Nephron progenitor cell (in vitro differentiated cells): ENCODE data around the gene NRIP1.
A peak's percentile ranks its signal among the peaks of the same experiment; 100 is the strongest.

Source experiments
- DNase-seq: peaks from one replicate; pipeline ENCODE4 v3.0.0; 2021
- H3K27ac Mint-ChIP-seq: 2 replicates; pipeline ENCODE4 v1.8.0; 2021; ENCODE audit warnings: mild to moderate bottlenecking, moderate library complexity, mixed read lengths
- H3K27me3 Mint-ChIP-seq: 2 replicates; pipeline ENCODE4 v1.8.0; 2021; ENCODE audit warnings: mild to moderate bottlenecking, low read depth, mixed read lengths; ENCODE audit not compliant: poor library complexity
- H3K36me3 Mint-ChIP-seq: 2 replicates; pipeline ENCODE4 v1.8.0; 2021; ENCODE audit warnings: low read depth, mixed read lengths
- H3K4me1 Mint-ChIP-seq: 2 replicates; pipeline ENCODE4 v1.8.0; 2021; ENCODE audit warnings: mixed read lengths
- H3K4me3 Mint-ChIP-seq: 2 replicates; pipeline ENCODE4 v1.8.0; 2021; ENCODE audit warnings: mild to moderate bottlenecking, moderate library complexity, mixed read lengths
- H3K9me3 Mint-ChIP-seq: 2 replicates; pipeline ENCODE4 v1.8.0; 2021; ENCODE audit warnings: mild to moderate bottlenecking, moderate library complexity, mixed read lengths
- TF ChIP-seq, protein P1 (sequence below): fragments of 200-600 bp; sonication (generic); IDR thresholded peaks from 2 replicates; pipeline ENCODE4 v1.5.0; 2021; ENCODE audit warnings: antibody characterized with exemption

The NRIP1 gene

DNA sequence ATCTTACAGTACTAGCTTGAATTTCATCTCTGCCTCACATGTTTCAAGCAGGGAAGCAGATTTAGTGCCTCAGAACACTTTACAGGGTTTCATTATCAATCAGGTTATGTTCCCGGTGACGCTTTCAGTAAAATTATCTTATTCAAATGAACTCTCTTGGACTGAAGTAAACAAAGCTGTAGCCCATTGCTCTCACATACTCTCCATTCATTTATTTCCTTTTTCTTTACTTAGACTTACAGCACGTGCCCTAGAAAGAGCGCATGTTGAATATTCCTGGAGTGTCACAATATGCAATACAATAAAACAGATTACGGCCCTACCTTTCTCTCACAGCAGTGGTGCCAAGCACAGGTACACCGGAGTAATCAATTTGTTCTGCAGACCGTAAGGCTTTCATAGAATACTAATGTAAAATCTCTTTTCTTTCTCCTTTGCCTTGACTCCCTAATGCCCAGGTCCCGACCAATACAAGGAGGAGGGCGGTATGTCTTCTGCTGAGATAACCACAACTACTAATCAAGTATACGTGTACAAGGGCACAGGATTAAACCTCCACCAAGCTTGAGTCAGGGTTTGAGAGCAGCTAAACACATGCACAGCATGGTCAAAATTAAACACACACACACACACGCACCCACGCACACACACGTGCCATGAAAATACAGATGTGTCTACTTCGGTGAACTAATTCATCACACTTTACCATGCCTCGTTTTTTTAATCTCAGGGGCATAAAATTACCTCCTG lies 62.8 kb downstream of the NRIP1 start:
- no peak for DNase-seq
- H3K27me3 Mint-ChIP-seq = no peaks in the 10 kb centered on the region
- TF ChIP-seq, protein P1, sequence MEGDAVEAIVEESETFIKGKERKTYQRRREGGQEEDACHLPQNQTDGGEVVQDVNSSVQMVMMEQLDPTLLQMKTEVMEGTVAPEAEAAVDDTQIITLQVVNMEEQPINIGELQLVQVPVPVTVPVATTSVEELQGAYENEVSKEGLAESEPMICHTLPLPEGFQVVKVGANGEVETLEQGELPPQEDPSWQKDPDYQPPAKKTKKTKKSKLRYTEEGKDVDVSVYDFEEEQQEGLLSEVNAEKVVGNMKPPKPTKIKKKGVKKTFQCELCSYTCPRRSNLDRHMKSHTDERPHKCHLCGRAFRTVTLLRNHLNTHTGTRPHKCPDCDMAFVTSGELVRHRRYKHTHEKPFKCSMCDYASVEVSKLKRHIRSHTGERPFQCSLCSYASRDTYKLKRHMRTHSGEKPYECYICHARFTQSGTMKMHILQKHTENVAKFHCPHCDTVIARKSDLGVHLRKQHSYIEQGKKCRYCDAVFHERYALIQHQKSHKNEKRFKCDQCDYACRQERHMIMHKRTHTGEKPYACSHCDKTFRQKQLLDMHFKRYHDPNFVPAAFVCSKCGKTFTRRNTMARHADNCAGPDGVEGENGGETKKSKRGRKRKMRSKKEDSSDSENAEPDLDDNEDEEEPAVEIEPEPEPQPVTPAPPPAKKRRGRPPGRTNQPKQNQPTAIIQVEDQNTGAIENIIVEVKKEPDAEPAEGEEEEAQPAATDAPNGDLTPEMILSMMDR = no peak
- peaks cover 73% of the 10 kb centered on the region for H3K4me1 Mint-ChIP-seq
- H3K4me3 Mint-ChIP-seq = no peak overlapping the region
- peaks cover 50% of the 10 kb centered on the region for H3K36me3 Mint-ChIP-seq
- H3K27ac Mint-ChIP-seq = peak overlapping the region; percentile 88
- no peaks in the 10 kb centered on the region for H3K9me3 Mint-ChIP-seq

DNA sequence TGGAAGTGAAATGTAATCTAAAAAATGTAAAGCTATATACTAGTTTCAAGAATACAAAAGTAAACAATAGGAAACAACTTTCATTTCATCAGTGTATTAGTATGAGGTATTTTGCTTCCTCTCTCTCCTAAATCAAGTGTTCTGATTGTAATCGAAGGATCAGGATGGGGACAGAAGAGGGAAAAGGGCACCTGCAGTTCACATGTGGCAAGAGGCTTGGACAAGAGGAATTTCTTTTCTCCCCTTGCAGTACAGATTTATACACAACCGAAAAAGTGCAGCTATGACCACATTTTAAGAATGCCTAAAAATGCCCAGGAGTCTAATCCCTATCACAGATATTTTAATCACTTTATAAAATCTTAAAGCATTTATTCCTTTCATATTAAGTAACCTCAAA lies 63.7 kb downstream of the NRIP1 start:
- Mint-ChIP-seq H3K27me3 (no peaks in the 10 kb centered on the region), H3K9me3 (no peaks in the 10 kb centered on the region), H3K4me1 (peaks cover 63% of the 10 kb centered on the region), H3K4me3 (no peak overlapping the region), H3K36me3 (peaks cover 46% of the 10 kb centered on the region), H3K27ac (no peak overlapping the region)
- TF ChIP-seq, protein P1 = no peak
- DNase-seq = no peak

DNA sequence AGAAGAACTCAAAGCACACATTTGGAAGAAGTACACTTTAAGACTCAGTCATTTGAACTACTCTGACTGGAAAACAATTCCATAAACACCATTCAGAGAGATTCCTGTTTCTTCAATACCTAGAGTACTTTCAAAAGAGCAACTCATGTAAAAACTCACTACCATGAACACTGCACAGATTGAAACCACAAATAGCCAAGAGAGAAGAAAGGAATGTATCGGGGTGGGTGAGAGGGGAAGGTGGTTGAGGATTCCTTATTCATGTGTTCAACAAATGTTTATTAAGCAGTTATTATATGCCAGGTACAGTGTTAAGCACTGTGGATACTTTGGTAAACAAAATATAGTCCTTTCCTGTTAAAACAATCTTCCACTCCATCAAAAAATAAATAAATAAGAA lies 64.7 kb downstream of the NRIP1 start:
- Mint-ChIP-seq H3K4me3 (no peak overlapping the region), H3K27me3 (no peaks in the 10 kb centered on the region), H3K9me3 (no peaks in the 10 kb centered on the region), H3K27ac (peak overlapping the region; percentile 31), H3K36me3 (peaks cover 51% of the 10 kb centered on the region), H3K4me1 (peaks cover 53% of the 10 kb centered on the region)
- DNase-seq = no peak
- TF ChIP-seq, protein P1 = no peak

DNA sequence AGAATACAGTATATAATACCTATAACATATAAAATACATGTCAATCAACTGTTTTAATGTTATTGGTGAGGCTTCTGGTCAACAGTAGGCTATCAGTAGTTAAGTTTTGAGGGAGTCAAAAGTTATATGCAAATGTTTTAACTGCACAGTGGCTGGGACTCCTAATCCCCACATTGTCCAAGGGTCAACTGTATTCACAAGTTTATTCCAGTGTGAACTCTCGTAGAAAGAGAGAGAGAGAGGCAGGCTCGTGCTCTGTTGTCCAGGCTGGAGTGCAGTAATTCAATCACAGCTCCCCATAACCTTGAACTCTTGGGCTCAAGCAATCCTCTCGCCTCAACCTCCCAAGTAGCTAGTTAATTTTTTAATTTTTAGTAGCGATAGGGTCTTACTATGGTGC lies 66.0 kb downstream of the NRIP1 start:
- no peak overlapping the region for H3K27ac Mint-ChIP-seq
- no peaks in the 10 kb centered on the region for H3K27me3 Mint-ChIP-seq
- TF ChIP-seq, protein P1 = no peak
- peaks cover 40% of the 10 kb centered on the region for H3K4me1 Mint-ChIP-seq
- no peak overlapping the region for H3K4me3 Mint-ChIP-seq
- peaks cover 58% of the 10 kb centered on the region for H3K36me3 Mint-ChIP-seq
- no peak for DNase-seq
- H3K9me3 Mint-ChIP-seq = no peaks in the 10 kb centered on the region

DNA sequence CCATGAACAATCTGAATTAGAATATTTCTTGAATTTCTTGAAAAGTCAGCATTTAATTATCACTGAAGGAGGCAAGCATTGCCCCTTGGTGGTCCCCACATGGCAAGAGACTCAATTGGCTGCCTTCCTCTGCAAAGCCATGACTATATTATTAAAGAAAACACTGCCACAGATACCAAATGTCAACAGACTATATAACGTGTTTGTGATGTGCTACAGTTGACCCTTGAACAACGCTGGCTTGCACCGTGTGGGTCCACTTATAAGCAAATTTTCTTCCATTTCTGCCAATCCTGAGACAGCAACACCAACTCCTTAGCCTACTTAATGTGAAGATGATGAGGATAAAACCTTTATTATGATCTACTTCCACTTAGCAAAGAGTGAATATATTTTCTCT lies 66.5 kb downstream of the NRIP1 start:
- Mint-ChIP-seq H3K9me3 (no peaks in the 10 kb centered on the region), H3K36me3 (peaks cover 60% of the 10 kb centered on the region), H3K27me3 (no peaks in the 10 kb centered on the region), H3K4me3 (no peak overlapping the region), H3K27ac (peak overlapping the region; percentile 91), H3K4me1 (peaks cover 36% of the 10 kb centered on the region)
- TF ChIP-seq, protein P1 = no peak
- no peak for DNase-seq
